ENCODE measurements around the gene KCNIP4. TPM values are rescaled to one million over a fixed set of nuclear protein-coding genes. Genes with fewer than 3 reads are reported as not detected.

KCNIP4 gene
- total and polyA plus RNA-seq, 10 donors, result not detected

- DNase-seq, result no peak
- no peaks in the 10 kb centered on the region for H3K9me3 ChIP-seq
- TF ChIP-seq CTCF (IDR thresholded peaks at IDR 0.05 in 8 of 11, conservative IDR thresholded peaks at IDR 0.05 in 3 of 11), result no peak
- TF ChIP-seq POLR2A (IDR thresholded peaks at IDR 0.05), result no peak
- no peak for TF ChIP-seq POLR2AphosphoS5 (IDR thresholded peaks at IDR 0.05)
- no peak overlapping the region for H3K4me3 ChIP-seq
- intact Hi-C loops (cut with DNase I; ENCODE audit: low total_unique reads), result no loop called here
- H3K27ac ChIP-seq, result no peak overlapping the region
- 45 to 80% (median 78%) methylated on average over 3 of the region's 3 CpGs for WGBS, 5 donors
- H3K36me3 ChIP-seq, result no peaks in the 10 kb centered on the region
- H3K4me1 ChIP-seq, result no peaks in the 10 kb centered on the region
- no peaks in the 10 kb centered on the region for H3K27me3 ChIP-seq (replicated peaks in 1 of 7)
Observed at GRCh38 chr4:21641696-21642095, 306.9 kb downstream of the KCNIP4 start.

- Histone ChIP-seq H3K4me3 (no peak overlapping the region), H3K4me1 (no peaks in the 10 kb centered on the region), H3K27ac (no peak overlapping the region), H3K9me3 (no peaks in the 10 kb centered on the region), H3K27me3 (replicated peaks in 1 of 7) (no peaks in the 10 kb centered on the region), H3K36me3 (no peaks in the 10 kb centered on the region)
- DNase-seq, result no peak
- intact Hi-C loops (cut with DNase I; ENCODE audit: low total_unique reads), result no loop called here
- no peak for TF ChIP-seq CTCF (IDR thresholded peaks at IDR 0.05 in 8 of 11, conservative IDR thresholded peaks at IDR 0.05 in 3 of 11)
- TF ChIP-seq POLR2AphosphoS5 (IDR thresholded peaks at IDR 0.05), result no peak
- TF ChIP-seq POLR2A (IDR thresholded peaks at IDR 0.05), result no peak
- 62 to 86% (median 70%) methylated on average over 1 of the region's 1 CpG for WGBS, 5 donors
Observed at GRCh38 chr4:21638171-21638725, 310.3 kb downstream of the KCNIP4 start.

GRCh38 chr4:21628916-21629610, 319.5 kb downstream of the KCNIP4 start:
- intact Hi-C loops (cut with DNase I; ENCODE audit: low total_unique reads), result no loop called here
- no peak overlapping the region for H3K4me3 ChIP-seq
- peaks cover 0 to 6% (median 0%) of the 10 kb centered on the region in 8 donors for H3K9me3 ChIP-seq
- no peak for DNase-seq
- no peak for TF ChIP-seq CTCF (IDR thresholded peaks at IDR 0.05 in 8 of 11, conservative IDR thresholded peaks at IDR 0.05 in 3 of 11)
- TF ChIP-seq POLR2A (IDR thresholded peaks at IDR 0.05), result no peak
- 12 to 19% (median 15%) methylated on average over 2 of the region's 2 CpGs for WGBS, 5 donors
- no peaks in the 10 kb centered on the region for H3K4me1 ChIP-seq
- no peaks in the 10 kb centered on the region for H3K36me3 ChIP-seq
- H3K27ac ChIP-seq, result no peak overlapping the region
- no peaks in the 10 kb centered on the region for H3K27me3 ChIP-seq (replicated peaks in 1 of 7)

- Histone ChIP-seq H3K27ac (no peak overlapping the region), H3K9me3 (peaks cover 0 to 6% (median 0%) of the 10 kb centered on the region in 8 donors), H3K4me3 (no peak overlapping the region), H3K4me1 (no peaks in the 10 kb centered on the region), H3K36me3 (no peaks in the 10 kb centered on the region), H3K27me3 (replicated peaks in 1 of 7) (no peaks in the 10 kb centered on the region)
- DNase-seq, result no peak
- TF ChIP-seq POLR2AphosphoS5 (IDR thresholded peaks at IDR 0.05) (no peak), POLR2A (IDR thresholded peaks at IDR 0.05) (no peak)
- 79 to 90% (median 87%) methylated on average over 4 of the region's 4 CpGs for WGBS, 5 donors
- intact Hi-C loops (cut with DNase I; ENCODE audit: low total_unique reads), result no loop called here
Observed at GRCh38 chr4:21628116-21628670, 320.4 kb downstream of the KCNIP4 start.
